T-helper 1 cell treated with Interleukin-12 subunit alpha and Interleukin-12 subunit beta and Interleukin-4 antibody, amounts not matched to agents 30 ng/mL and 1 ng/mL, for 36 hours (primary cell): Measurements from ENCODE around the gene HAUS1. TPM values are rescaled to one million over a fixed set of nuclear protein-coding genes. Genes with fewer than 3 reads are reported as not detected.

Experiments used
- total RNA-seq: library from RNA; stranded (reverse); gene quantifications from 2 replicates; pipeline ENCODE4 v1.2.3, GENCODE V29; 2022

The HAUS1 gene
- total RNA-seq, 1 donor from 2014 or later = 39.5 TPM

Other genes with a start within 250 kb of the HAUS1 start
- 23.9 and 26.5 TPM in 2 replicates for gene EPG5, start 137.1 kb upstream of the HAUS1 start, total RNA-seq
- 13.8 and 14.2 TPM in 2 replicates for gene PSTPIP2, start 32.1 kb upstream of the HAUS1 start, total RNA-seq
- 298 and 310 TPM in 2 replicates for gene ATP5F1A, start 6.1 kb upstream of the HAUS1 start, total RNA-seq